Measurements from ENCODE around the gene C6orf62.
"Not testable (repeated sequence)": the region's sequence is repeated elsewhere in the genome, so short reads cannot be mapped to it uniquely, and the experiment has no call there.

Gene C6orf62

DNA sequence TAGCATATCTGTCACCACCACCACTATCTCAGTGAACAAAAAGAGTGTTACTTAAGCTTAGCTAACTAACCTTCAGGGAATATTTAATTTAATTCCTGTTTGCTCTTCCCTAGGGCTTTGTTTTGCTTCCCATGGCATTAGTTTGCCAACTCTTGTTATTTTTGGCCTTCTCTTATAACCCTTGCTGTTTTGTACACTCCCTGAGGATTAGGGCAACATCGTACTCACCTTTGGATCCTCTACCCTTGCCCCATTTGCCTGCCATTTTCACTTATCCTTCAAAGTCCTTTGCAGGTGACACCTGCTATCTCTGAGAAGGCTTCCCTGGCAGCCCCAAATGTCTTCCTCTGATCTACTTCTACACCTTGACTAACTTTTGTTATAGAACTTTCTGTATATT is 28.4 kb downstream of the C6orf62 start:
- in situ Hi-C loops (cut with MboI; ENCODE audit: low sequenced_read_pairs, unreplicated experiment), result no loop called here
- DNase-seq (ENCODE audit: low spot score), result no peak
- TF ChIP-seq CTCF (IDR thresholded peaks at IDR 0.05; ENCODE audit: borderline replicate concordance, control extremely low read depth, extremely low read depth, insufficient read depth, missing control alignments), result no peak

GRCh38 chr6:24689964-24690363 is 29.0 kb downstream of the C6orf62 start:
- no peak for DNase-seq (ENCODE audit: low spot score)
- no peak for TF ChIP-seq CTCF (IDR thresholded peaks at IDR 0.05; ENCODE audit: borderline replicate concordance, control extremely low read depth, extremely low read depth, insufficient read depth, missing control alignments)
- in situ Hi-C loops (cut with MboI; ENCODE audit: low sequenced_read_pairs, unreplicated experiment), result no loop called here

- no peak for TF ChIP-seq CTCF (IDR thresholded peaks at IDR 0.05; ENCODE audit: borderline replicate concordance, control extremely low read depth, extremely low read depth, insufficient read depth, missing control alignments)
- no peak for DNase-seq (ENCODE audit: low spot score)
- in situ Hi-C loops (cut with MboI; ENCODE audit: low sequenced_read_pairs, unreplicated experiment), result no loop called here
These were observed 32.0 kb downstream of the C6orf62 start for GRCh38 chr6:24686946-24687345.

DNA sequence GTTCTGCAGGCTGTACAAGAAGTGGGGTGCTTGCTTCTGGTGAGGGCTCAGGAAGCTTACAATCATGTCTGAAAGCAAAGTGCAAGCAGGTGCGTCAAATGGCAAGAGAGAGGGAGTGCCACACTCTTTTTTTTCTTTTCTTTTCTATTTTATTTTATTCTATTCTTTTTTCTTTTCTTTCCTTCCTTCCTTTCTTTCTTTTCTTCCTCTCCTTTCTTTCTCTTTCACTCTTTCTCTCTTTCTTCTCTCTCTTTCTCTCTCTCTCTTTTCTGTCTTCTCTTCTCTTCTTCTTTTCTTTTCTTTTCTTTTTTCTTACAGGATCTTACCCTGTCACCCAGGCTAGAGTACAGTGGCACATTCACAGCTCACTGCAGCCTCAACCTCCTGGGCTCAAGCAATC is 32.5 kb downstream of the C6orf62 start:
- no peak for TF ChIP-seq CTCF (IDR thresholded peaks at IDR 0.05; ENCODE audit: borderline replicate concordance, control extremely low read depth, extremely low read depth, insufficient read depth, missing control alignments)
- in situ Hi-C loops (cut with MboI; ENCODE audit: low sequenced_read_pairs, unreplicated experiment), result no loop called here
- no peak for DNase-seq (ENCODE audit: low spot score)

GRCh38 chr6:24683297-24684296 is 35.4 kb downstream of the C6orf62 start:
- TF ChIP-seq CTCF (IDR thresholded peaks at IDR 0.05; ENCODE audit: borderline replicate concordance, control extremely low read depth, extremely low read depth, insufficient read depth, missing control alignments), result no peak
- in situ Hi-C loops (cut with MboI; ENCODE audit: low sequenced_read_pairs, unreplicated experiment), result no loop called here
- DNase-seq (ENCODE audit: low spot score), result no peak

DNA sequence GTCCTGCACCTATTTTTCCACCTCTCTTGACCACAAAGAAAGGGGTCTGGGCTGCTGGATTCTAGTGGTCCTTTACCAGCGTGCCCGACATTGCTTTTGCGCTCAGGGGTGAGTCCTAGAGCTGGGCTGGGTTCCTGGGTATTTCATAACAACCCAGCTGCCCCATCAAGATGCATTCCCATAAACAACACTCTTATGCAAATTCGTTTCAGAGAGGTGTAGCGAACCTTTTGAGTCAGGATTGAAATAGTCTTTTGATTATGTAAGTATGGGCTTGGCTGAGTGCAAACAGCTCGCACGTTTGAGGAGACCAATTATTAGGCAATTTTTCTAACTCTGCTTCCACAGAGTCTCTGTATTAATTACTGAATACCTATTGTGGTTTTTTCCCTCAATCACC is 38.4 kb downstream of the C6orf62 start:
- in situ Hi-C loops (cut with MboI; ENCODE audit: low sequenced_read_pairs, unreplicated experiment), result no loop called here
- TF ChIP-seq CTCF (IDR thresholded peaks at IDR 0.05; ENCODE audit: borderline replicate concordance, control extremely low read depth, extremely low read depth, insufficient read depth, missing control alignments), result no peak
- DNase-seq (ENCODE audit: low spot score), result no peak

GRCh38 chr6:24678792-24679352 is 40.1 kb downstream of the C6orf62 start:
- DNase-seq (ENCODE audit: low spot score); in situ Hi-C loops (cut with MboI; ENCODE audit: low sequenced_read_pairs, unreplicated experiment): not testable (repeated sequence)
